Brain microvascular endothelial cell (primary cell): ENCODE data around the gene SEC22C.

Source experiments
- DNase-seq: peaks from one replicate; pipeline ENCODE4 v3.0.0-alpha.2; 2020
- H3K27ac ChIP-seq: fragments of 250-450 bp; sonication (Bioruptor Pico); 2 replicates; pipeline ENCODE4 v1.5.1; 2020; ENCODE audit warnings: mild to moderate bottlenecking, moderate library complexity
- H3K27me3 ChIP-seq: fragments of 250-450 bp; sonication (Bioruptor Pico); replicated peaks from 2 replicates; pipeline ENCODE4 v1.5.1; 2020; ENCODE audit warnings: mild to moderate bottlenecking
- H3K36me3 ChIP-seq: fragments of 250-450 bp; sonication (Bioruptor Pico); replicated peaks from 2 replicates; pipeline ENCODE4 v1.5.1; 2020; ENCODE audit warnings: mild to moderate bottlenecking
- H3K4me3 ChIP-seq: 2 replicates; pipeline ENCODE4 v1.5.1; 2011; ENCODE audit warnings: low read depth, mild to moderate bottlenecking, control low read depth, low read length, moderate library complexity
- CTCF ChIP-seq: IDR thresholded peaks from 2 replicates; pipeline ENCODE4 v1.5.1; 2011; ENCODE audit warnings: low read depth, mild to moderate bottlenecking, moderate library complexity, low read length, control low read depth, inconsistent platforms; ENCODE audit errors: missing control alignments
- in situ Hi-C: cut with HindIII; loops from 2 replicates; pipeline ENCODE4 v1.10.0; 2017; ENCODE audit warnings: low sequenced_read_pairs, low pct_ligation_motif_present

The SEC22C gene

GRCh38 chr3:42518800-42519567 lies 62.8 kb downstream of the SEC22C start:
- in situ Hi-C loops = no loop called here
- Histone ChIP-seq H3K36me3 (no peaks in the 10 kb centered on the region), H3K4me3 (no peak overlapping the region), H3K27me3 (no peaks in the 10 kb centered on the region), H3K27ac (no peak overlapping the region)
- no peak for DNase-seq
- TF ChIP-seq CTCF = peak; percentile 32

GRCh38 chr3:42517117-42517516 lies 64.7 kb downstream of the SEC22C start:
- Histone ChIP-seq H3K27ac (no peak overlapping the region), H3K27me3 (no peaks in the 10 kb centered on the region), H3K36me3 (no peaks in the 10 kb centered on the region), H3K4me3 (no peak overlapping the region)
- in situ Hi-C loops = no loop called here
- DNase-seq = no peak
- no peak for TF ChIP-seq CTCF

GRCh38 chr3:42516443-42516842 lies 65.3 kb downstream of the SEC22C start:
- Histone ChIP-seq H3K27ac (no peak overlapping the region), H3K36me3 (no peaks in the 10 kb centered on the region), H3K27me3 (no peaks in the 10 kb centered on the region), H3K4me3 (no peak overlapping the region)
- in situ Hi-C loops = no loop called here
- no peak for DNase-seq
- no peak for TF ChIP-seq CTCF

GRCh38 chr3:42515976-42516375 lies 65.8 kb downstream of the SEC22C start:
- no peak for DNase-seq
- in situ Hi-C loops = no loop called here
- H3K27ac ChIP-seq = no peak overlapping the region
- no peak for TF ChIP-seq CTCF
- H3K27me3 ChIP-seq = no peaks in the 10 kb centered on the region
- H3K36me3 ChIP-seq = no peaks in the 10 kb centered on the region
- H3K4me3 ChIP-seq = no peak overlapping the region

GRCh38 chr3:42515391-42515916 lies 66.3 kb downstream of the SEC22C start:
- H3K27ac ChIP-seq = no peak overlapping the region
- in situ Hi-C loops = no loop called here
- H3K36me3 ChIP-seq = no peaks in the 10 kb centered on the region
- H3K4me3 ChIP-seq = no peak overlapping the region
- TF ChIP-seq CTCF = no peak
- no peak for DNase-seq
- peaks cover 2% of the 10 kb centered on the region for H3K27me3 ChIP-seq
